Germinal center (tissue), 1 donor: ENCODE data around the gene NR2E3.
"Not testable (repeated sequence)": the region's sequence is repeated elsewhere in the genome, so short reads cannot be mapped to it uniquely, and the experiment has no call there.

Source experiments
- DNase-seq: peaks from one replicate; pipeline ENCODE4 v3.0.0; 2012; ENCODE audit warnings: mixed read lengths, low spot score

The NR2E3 gene

DNA sequence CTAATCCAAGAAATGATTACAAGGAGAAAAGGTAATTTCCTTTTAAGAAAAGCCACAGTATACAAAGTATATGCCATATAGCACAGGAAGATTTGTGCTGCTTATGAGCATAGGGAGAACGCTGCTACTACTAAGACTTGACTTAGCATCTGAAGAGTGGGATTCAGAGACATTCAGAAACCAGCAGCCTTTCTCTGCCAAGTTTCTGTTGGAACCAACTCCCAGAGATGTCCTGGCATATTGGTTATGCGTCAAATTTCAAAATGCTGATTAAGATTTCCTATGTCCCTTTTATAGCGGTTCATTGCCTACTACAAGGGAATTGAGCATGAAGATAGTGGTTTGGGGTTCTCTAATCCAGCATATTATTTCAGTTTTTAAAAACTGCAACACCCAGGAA, 4.9 kb downstream of the NR2E3 start:
- no peak for DNase-seq

DNA sequence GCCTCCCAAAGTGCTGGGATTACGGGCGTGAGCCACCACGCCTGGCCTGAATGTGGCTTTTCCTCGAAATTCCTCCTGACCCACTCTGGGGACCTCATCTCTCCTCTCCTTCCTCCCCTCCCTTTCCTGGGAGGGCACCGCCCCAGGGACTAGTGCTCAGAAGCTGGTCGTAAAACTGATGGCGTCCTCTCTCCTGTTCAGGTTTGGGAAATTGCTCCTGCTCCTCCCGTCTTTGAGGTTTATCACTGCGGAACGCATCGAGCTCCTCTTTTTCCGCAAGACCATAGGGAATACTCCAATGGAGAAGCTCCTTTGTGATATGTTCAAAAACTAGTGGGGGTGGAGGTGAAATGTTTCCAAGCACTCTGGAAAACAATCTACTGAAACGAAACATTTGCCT, 7.0 kb downstream of the NR2E3 start:
- DNase-seq: no peak

DNA sequence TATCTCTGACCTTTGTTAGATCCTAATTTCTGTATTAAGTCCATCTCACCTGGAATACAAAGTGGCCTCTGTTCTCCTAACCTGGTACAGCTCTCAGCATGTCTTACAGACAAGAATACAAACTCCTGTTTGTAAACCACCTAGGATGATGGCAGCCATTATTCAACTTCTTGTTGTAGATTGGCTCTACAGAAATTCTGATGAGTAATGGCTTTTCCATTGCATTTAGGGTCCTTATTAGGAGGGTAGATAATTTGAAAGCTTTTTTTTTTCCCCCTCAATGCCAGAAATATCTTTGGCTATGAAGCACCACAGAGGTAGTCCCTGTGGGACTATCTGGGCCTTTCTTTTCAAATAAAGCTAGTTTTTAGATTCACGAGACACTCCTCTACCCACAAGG, 9.8 kb downstream of the NR2E3 start:
- no peak for DNase-seq

DNA sequence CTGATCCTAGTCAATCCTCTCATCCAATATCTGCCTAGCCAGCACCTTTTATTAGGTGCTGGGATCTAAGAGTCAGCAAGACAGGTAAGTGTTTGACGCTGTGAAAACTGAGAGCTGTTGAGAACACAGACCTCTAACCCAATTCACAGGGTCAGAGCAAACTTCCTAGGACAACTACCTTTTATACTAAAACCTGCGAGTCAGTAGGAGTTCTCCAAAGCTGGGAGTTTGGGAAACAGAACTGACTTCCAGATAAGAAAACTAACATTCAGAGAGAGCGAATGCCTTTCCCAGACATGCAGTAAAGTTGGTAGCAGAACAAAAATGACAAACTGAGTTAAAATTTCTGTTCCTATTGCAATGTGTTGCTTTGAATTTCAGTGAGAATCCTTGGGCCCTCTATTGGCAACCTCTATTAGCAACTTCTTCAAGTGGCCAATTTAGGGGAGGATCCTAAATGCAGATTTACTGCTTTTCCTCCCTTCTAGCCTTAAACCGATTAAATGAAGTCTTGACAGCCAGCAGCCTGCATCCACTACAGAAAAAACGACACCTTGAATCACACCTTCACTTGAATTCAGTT, 11.3 kb downstream of the NR2E3 start:
- DNase-seq: no peak

DNA sequence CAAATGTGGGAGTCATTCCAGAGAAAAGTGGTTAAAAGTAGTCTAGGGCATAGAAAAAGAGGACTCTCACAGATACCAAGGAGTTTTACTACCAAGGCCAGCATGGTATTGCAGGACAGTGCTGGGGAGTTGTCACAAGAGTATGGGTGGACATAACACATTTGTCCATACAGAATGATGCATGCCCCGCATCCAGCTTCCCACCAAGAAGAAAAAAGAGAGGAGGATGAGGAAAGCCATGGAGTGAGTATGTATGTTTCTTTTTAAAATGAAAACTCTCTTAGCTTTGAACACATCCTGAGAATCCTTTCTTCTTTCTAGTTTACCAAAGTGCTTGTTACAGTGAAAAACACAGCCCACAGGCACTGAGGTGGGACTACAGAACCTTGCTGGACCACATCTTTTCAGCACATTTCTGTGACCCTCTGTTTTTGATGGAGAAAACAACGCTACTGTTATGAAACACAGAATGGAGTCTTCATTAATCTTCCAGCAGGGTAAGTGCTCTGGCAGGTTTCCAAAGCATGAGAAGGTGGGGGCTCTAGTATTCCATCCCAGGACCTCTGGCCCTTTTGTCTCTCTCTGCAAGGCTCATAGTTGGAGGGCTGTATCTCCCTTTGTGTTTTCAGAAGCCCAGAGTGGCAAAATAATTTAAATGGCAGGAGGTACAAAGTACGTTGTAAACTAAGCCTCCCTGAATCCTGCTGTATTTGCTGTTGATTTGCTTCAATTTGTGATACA, 12.7 kb downstream of the NR2E3 start:
- DNase-seq: no peak

DNA sequence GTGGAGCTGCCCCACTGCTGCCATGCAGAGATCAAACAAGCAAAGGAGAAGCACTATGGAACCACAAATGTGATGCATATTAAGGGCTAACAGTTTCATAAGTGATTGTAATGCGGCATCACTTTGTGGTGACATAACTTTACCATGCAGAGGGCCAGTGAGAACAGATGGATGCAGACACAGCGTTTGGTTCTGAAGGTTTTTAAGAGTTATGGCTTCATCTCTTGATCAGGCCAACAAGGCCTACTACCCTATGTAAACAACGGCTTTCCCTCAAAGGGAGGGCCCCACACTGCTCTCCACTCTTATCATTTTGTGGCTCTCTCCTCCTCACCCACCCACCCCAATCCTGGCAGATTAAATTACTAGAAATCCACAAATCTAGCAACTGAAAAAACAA, 13.4 kb downstream of the NR2E3 start:
- DNase-seq: no peak

DNA sequence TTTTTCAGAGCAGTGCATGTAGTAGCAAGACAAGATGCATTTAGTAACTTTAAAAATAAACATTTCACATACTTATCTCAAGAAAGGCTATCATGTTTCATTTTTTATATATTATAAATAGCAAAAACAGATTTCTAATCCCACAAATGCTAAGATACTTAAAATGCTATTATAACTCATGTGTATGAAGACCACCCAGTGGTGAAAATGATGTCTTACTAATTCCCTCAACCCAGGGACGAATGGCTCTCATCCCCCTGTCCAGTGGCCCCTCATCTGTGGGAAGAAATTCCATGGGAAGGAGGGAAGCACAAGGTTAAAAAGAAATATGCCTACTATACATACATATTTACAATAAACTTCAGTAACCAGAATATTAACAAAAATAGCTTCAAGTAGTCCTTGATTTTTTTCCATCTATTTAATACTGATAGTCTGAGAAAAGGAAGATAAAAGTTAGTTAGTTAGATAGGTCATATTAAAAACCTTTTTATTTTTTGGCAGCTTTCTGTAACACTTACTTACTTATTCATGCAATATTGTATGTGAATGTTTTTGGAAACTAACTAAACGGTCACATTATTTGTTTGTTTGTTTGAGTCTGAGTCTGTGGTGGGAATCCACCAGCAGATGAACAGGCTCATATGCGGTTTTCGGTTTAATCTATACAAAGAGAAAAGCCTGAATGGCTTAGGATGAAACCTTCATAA, 14.8 kb downstream of the NR2E3 start:
- DNase-seq: no peak

DNA sequence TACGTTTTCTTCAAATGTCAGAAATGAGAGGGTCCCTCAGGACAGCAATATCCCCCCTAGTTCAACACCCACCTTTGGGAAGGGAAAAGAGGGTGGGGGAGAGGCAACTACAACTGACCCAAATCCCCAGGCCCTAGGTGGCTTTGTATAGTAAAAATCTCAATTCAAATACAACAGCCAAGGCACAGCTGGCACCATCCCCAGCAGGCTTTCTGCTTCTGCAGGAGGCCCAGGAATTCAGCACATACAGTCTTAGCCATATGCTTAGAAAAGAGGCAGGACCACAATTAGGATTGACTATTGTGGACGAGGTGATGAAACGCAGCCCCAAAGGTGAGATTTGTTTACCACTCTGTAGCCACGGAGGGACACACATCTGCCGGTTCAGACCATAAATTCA, 15.8 kb downstream of the NR2E3 start:
- DNase-seq: no peak

DNA sequence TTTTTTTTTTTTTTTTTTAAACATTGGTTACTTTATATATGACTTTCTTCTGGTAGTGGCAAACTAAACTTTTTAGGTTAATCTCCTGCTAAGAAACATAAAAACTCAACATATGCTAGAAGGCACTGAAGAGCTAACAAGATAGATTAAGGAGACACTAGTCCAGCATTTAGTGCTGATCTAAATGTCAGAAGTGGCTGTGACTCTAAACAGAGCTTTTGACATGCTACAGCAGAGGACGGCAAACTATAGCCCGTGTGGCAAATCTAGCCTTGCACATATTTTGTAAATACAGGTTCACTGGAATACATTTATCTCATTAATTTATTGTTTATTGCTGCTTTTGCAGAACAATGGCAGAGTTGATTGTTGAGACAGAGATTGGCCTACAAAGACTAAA, 20.6 kb downstream of the NR2E3 start:
- DNase-seq: no peak

DNA sequence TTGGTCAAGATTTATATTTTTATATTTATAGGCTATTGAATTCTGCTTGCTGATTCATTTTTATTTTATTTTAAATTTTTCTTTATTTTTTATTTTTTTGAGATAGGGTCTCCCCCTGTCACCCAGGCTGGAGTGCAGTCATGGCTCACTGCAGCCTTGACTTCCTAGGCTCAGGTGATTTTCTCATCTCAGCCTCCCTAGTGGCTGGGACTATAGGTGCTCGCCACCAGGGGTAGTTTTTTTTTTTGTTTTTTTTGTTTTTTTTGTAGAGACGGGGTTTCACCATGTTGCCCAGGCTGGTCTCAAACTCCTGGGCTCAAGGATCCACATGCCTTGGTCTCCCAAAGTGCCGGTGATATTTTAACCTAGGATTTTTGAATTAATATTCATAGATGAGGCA, 31.2 kb downstream of the NR2E3 start:
- DNase-seq: no peak

DNA sequence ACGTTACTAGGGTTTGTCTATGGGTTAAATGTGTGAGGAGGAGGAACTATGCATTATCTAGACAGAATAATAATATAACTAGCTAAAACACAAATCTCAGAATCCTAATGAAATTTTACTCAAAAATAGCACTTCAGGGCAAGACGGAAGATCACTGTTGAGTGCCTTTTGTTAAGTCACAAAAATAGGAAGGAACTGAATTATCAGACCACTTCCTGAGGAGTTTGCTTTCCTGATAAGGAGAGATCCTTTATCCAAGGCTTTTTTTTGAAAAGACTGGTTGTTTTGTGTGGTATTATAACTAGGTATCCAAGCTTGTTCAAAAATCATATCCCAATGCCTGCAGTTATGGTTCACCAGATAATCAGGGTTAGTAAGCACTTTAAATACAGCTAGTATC, 34.6 kb downstream of the NR2E3 start:
- no peak for DNase-seq

DNA sequence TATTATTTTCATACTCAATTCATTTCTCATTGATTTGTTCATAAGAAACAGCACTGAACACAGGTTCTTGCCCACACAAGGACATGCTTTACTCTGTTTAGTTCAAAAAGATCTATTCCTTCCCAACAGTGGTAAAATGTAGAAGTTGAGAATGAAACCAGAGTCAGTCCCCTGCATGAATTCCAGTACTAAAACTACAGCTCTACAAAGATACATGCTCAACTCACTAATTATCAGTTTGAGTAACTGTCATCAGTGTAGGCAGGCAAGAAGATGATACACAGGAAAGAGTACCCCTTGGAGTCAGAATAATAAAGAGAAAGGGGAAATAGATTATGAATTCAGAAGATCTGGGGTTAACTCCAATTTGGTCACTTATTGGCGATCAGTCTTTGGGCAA, 43.2 kb downstream of the NR2E3 start:
- no peak for DNase-seq

DNA sequence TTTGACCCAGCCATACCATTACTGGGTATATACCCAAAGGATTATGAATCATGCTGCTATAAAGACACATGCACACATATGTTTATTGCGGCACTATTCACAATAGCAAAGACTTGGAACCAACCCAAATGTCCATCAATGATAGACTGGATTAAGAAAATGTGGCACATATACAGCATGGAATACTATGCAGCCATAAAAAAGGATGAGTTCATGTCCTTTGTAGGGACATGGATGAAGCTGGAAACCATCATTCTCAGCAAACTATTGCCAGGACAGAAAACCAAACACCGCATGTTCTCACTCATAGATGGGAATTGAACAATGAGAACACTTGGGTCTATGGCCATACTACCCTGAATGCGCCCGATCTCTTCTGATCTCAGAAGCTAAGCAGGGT, 47.9 kb downstream of the NR2E3 start:
- DNase-seq: not testable (repeated sequence)
